WTC11 (cell line): ENCODE data around the gene TPD52L2. TPM values are rescaled to one million over a fixed set of nuclear protein-coding genes. Genes with fewer than 3 reads are reported as not detected.
"Not testable (repeated sequence)": the region's sequence is repeated elsewhere in the genome, so short reads cannot be mapped to it uniquely, and the experiment has no call there.

ENCODE experiments used
- ATAC-seq: fragments of 200-7000 bp; cut with Tn5 transposase; 2 replicates; pipeline ENCODE4 v1.10.0; 2021; ENCODE audit warnings: mild to moderate bottlenecking, moderate library complexity
- CTCF ChIA-PET: fragments of 300-600 bp; sonication (Branson Sonifier 250); formaldehyde crosslinking; loops from one replicate; lab custom pipeline; 2021; ENCODE audit warnings: antibody characterized with exemption; lab: Charles Lee
- POLR2A ChIA-PET: fragments of 350-600 bp; sonication (Branson Sonifier 250); formaldehyde crosslinking; loops from one replicate; lab custom pipeline; 2021; ENCODE audit warnings: antibody characterized with exemption; lab: Charles Lee
- DNase-seq: peaks from one replicate; pipeline ENCODE4 v3.0.0; 2021; ENCODE audit warnings: low spot score
- H3K27ac Mint-ChIP-seq: 2 replicates; pipeline ENCODE4 v1.8.0; 2021; ENCODE audit warnings: mixed read lengths
- H3K27me3 Mint-ChIP-seq: 2 replicates; pipeline ENCODE4 v1.8.0; 2021; ENCODE audit warnings: low read depth, mild to moderate bottlenecking, moderate library complexity, mixed read lengths
- H3K36me3 Mint-ChIP-seq: 2 replicates; pipeline ENCODE4 v1.8.0; 2021; ENCODE audit warnings: mixed read lengths
- H3K4me1 Mint-ChIP-seq: 2 replicates; pipeline ENCODE4 v1.8.0; 2022; ENCODE audit warnings: mixed read lengths
- H3K4me3 Mint-ChIP-seq: 2 replicates; pipeline ENCODE4 v1.8.0; 2021; ENCODE audit warnings: mild to moderate bottlenecking, moderate library complexity, mixed read lengths
- H3K9me3 Mint-ChIP-seq: 2 replicates; pipeline ENCODE4 v1.8.0; 2021; ENCODE audit warnings: mixed read lengths
- ARID4B ChIP-seq: sonication (generic); formaldehyde crosslinking; IDR thresholded peaks from 2 replicates; pipeline ENCODE4 v1.8.0; 2023; ENCODE audit warnings: missing genetic modification reagents, mild to moderate bottlenecking, borderline replicate concordance
- ETV6 ChIP-seq: sonication (generic); formaldehyde crosslinking; IDR thresholded peaks from 2 replicates; pipeline ENCODE4 v1.8.1; 2022; ENCODE audit warnings: mild to moderate bottlenecking, missing genetic modification reagents
- FOXP1 ChIP-seq: sonication (generic); formaldehyde crosslinking; IDR thresholded peaks from 2 replicates; pipeline ENCODE4 v1.8.0; 2022; ENCODE audit warnings: missing genetic modification reagents, mild to moderate bottlenecking, moderate library complexity, borderline replicate concordance
- NFATC4 ChIP-seq: fragments of 250-450 bp; sonication (Bioruptor Pico); IDR thresholded peaks from 2 replicates; pipeline ENCODE4 v1.9.0; 2021; ENCODE audit warnings: mild to moderate bottlenecking
- NR3C1 ChIP-seq: sonication (generic); formaldehyde crosslinking; conservative IDR thresholded peaks from 2 replicates; pipeline ENCODE4 v1.8.1; 2023; ENCODE audit warnings: low read depth, mild to moderate bottlenecking, missing genetic modification reagents
- PREB ChIP-seq: sonication (generic); formaldehyde crosslinking; IDR thresholded peaks from 2 replicates; pipeline ENCODE4 v1.8.1; 2022; ENCODE audit warnings: mild to moderate bottlenecking, missing genetic modification reagents, moderate library complexity, borderline replicate concordance
- TP53 ChIP-seq: sonication (generic); formaldehyde crosslinking; IDR thresholded peaks from 2 replicates; pipeline ENCODE4 v1.8.1; 2023; ENCODE audit warnings: mild to moderate bottlenecking, missing genetic modification reagents
- ZNF138 ChIP-seq: sonication (generic); formaldehyde crosslinking; conservative IDR thresholded peaks from 2 replicates; pipeline ENCODE4 v1.8.1; 2022; ENCODE audit warnings: mild to moderate bottlenecking, moderate library complexity, missing genetic modification reagents
- ZNF396 ChIP-seq: fragments of 250-450 bp; sonication (Bioruptor Pico); IDR thresholded peaks from 2 replicates; pipeline ENCODE4 v1.8.0; 2021; ENCODE audit warnings: mild to moderate bottlenecking, moderate library complexity, borderline replicate concordance
- ZNF512 ChIP-seq: sonication (generic); formaldehyde crosslinking; IDR thresholded peaks from 2 replicates; pipeline ENCODE4 v1.8.1; 2022; ENCODE audit warnings: missing genetic modification reagents, borderline replicate concordance
- ZNF532 ChIP-seq: fragments of 250-450 bp; sonication (Bioruptor Pico); IDR thresholded peaks from 2 replicates; pipeline ENCODE4 v1.9.0; 2021; ENCODE audit warnings: mild to moderate bottlenecking, borderline replicate concordance
- ZSCAN18 ChIP-seq: fragments of 250-450 bp; sonication (Bioruptor Pico); IDR thresholded peaks from 2 replicates; pipeline ENCODE4 v2.1.2; 2022; ENCODE audit warnings: mild to moderate bottlenecking, moderate library complexity
- total RNA-seq: library from RNA; stranded (reverse); gene quantifications from 3 replicates; pipeline ENCODE4 v1.2.3, GENCODE V29; 2021

The TPD52L2 gene
- total RNA-seq, 1 experiment from 2014 or later: 80.8 TPM

- no peak for TF ChIP-seq ZNF512
- no peak for TF ChIP-seq NR3C1
- TF ChIP-seq ZSCAN18 (CRISPR knock-in tag): no peak
These were observed 14.2 kb upstream of the TPD52L2 start (continued) for GRCh38 chr20:63850689-63851547.

GRCh38 chr20:63851548-63851943, 13.5 kb upstream of the TPD52L2 start:
- DNase-seq, H3K4me3 Mint-ChIP-seq, H3K9me3 Mint-ChIP-seq, H3K36me3 Mint-ChIP-seq, ATAC-seq, H3K27me3 Mint-ChIP-seq, POLR2A ChIA-PET, H3K27ac Mint-ChIP-seq: not testable (repeated sequence)
- CTCF ChIA-PET: interaction anchor here (0.6 to 0.8 kb wide), 4 partner anchors 29 to 76 kb away, joined by 3 to 6 read pairs (median 4); no protein-coding TSS in a partner anchor
- H3K4me1 Mint-ChIP-seq: peaks cover 18% of the 10 kb centered on the region

GRCh38 chr20:63853733-63854068, 11.4 kb upstream of the TPD52L2 start:
- H3K4me1 Mint-ChIP-seq: peaks cover 32% of the 10 kb centered on the region
- not testable (repeated sequence) for H3K36me3 Mint-ChIP-seq, H3K27me3 Mint-ChIP-seq, H3K9me3 Mint-ChIP-seq, H3K27ac Mint-ChIP-seq, DNase-seq, H3K4me3 Mint-ChIP-seq, ATAC-seq
- ChIA-PET POLR2A (interaction anchor here (2.7 kb wide), 1 partner anchor 12 kb away, joined by 18 read pairs; the partner anchor contains the start of gene TPD52L2), CTCF (interaction anchor here (3.4 kb wide), 1 partner anchor 79 kb away, joined by 29 read pairs; no protein-coding TSS in a partner anchor)

- Mint-ChIP-seq H3K4me3 (0 out of 2 replicates have a peak overlapping the region, but pooled peaks have one; percentile 10), H3K9me3 (no peaks in the 10 kb centered on the region), H3K27ac (no peak overlapping the region), H3K36me3 (no peaks in the 10 kb centered on the region), H3K4me1 (peaks cover 37% of the 10 kb centered on the region), H3K27me3 (peaks cover 9% of the 10 kb centered on the region)
- POLR2A ChIA-PET: interaction anchor here (2.7 kb wide), 1 partner anchor 11 kb away, joined by 18 read pairs; the partner anchor contains the start of gene TPD52L2
- CTCF ChIA-PET: interaction anchor here (0.9 to 3.4 kb wide), 6 partner anchors 69 to 371 kb away, joined by 3 to 29 read pairs (median 7); partner anchors contain the start of genes PRPF6 and SAMD10
- DNase-seq: peak; percentile 23
- peak; percentile 2 for ATAC-seq
- TF ChIP-seq ARID4B (no peak), ZNF138 (CRISPR knock-in tag) (no peak), FOXP1 (CRISPR knock-in tag) (peak; percentile 15; the same call in 1 of the 2 replicates), TP53 (CRISPR knock-in tag) (no peak), ZNF532 (no peak), ETV6 (CRISPR knock-in tag) (0 out of 2 replicates have a peak, but pooled peaks have one; percentile 60), ZNF396 (no peak), NFATC4 (no peak), PREB (CRISPR knock-in tag) (no peak)
These were observed 10.9 kb upstream of the TPD52L2 start for GRCh38 chr20:63854069-63854765.
